Activated CD4-positive, alpha-beta T cell treated with anti-CD3 and anti-CD28 coated beads, Interleukin-2, amount 50 U/mL, for 48 hours (primary cell): ENCODE data around the gene KIF1A.
"Not testable (repeated sequence)": the region's sequence is repeated elsewhere in the genome, so short reads cannot be mapped to it uniquely, and the experiment has no call there.

ENCODE experiments used
- DNase-seq, 2 experiments: peaks; one replicate each; pipeline ENCODE4 v3.0.0-alpha.2; 2020

KIF1A gene

GRCh38 chr2:240786355-240786841 is 33.6 kb downstream of the KIF1A start:
- no peak for DNase-seq

GRCh38 chr2:240785424-240786335 is 34.3 kb downstream of the KIF1A start:
- peak; percentile 2 to 18 for DNase-seq

- DNase-seq: no peak
These were observed 35.2 kb downstream of the KIF1A start for GRCh38 chr2:240784629-240785423.

- no peak for DNase-seq
These were observed 36.0 kb downstream of the KIF1A start for GRCh38 chr2:240783819-240784621.

- no peak for DNase-seq
These were observed 36.9 kb downstream of the KIF1A start for GRCh38 chr2:240782886-240783818.

GRCh38 chr2:240782221-240782885 is 37.7 kb downstream of the KIF1A start:
- no peak for DNase-seq

GRCh38 chr2:240781471-240782220 is 38.4 kb downstream of the KIF1A start:
- DNase-seq: no peak

- no peak for DNase-seq
These were observed 39.9 kb downstream of the KIF1A start for GRCh38 chr2:240780023-240780700.

- DNase-seq: not testable (repeated sequence)
These were observed 40.7 kb downstream of the KIF1A start for GRCh38 chr2:240779250-240779832.

- DNase-seq: no peak
These were observed 41.6 kb downstream of the KIF1A start for GRCh38 chr2:240778426-240778825.

- no peak for DNase-seq
These were observed 42.4 kb downstream of the KIF1A start for GRCh38 chr2:240777456-240778212.

GRCh38 chr2:240775905-240776304 is 44.1 kb downstream of the KIF1A start:
- DNase-seq: no peak

GRCh38 chr2:240774856-240775255 is 45.2 kb downstream of the KIF1A start:
- DNase-seq: no peak

- DNase-seq: no peak
These were observed 50.9 kb downstream of the KIF1A start for GRCh38 chr2:240769096-240769495.

- DNase-seq: no peak
These were observed 51.8 kb downstream of the KIF1A start for GRCh38 chr2:240768216-240768615.

GRCh38 chr2:240767341-240767740 is 52.7 kb downstream of the KIF1A start:
- no peak for DNase-seq

GRCh38 chr2:240766072-240766471 is 53.9 kb downstream of the KIF1A start:
- DNase-seq: no peak

- DNase-seq: no peak
These were observed 55.0 kb downstream of the KIF1A start for GRCh38 chr2:240765007-240765406.

GRCh38 chr2:240764605-240765004 is 55.4 kb downstream of the KIF1A start:
- no peak for DNase-seq
